ENCODE results near the gene FAM107B.
"Not testable (repeated sequence)": the region's sequence is repeated elsewhere in the genome, so short reads cannot be mapped to it uniquely, and the experiment has no call there.

FAM107B gene

GRCh38 chr10:14635043-14635710 is 139.5 kb downstream of the FAM107B start:
- Mint-ChIP-seq H3K27me3 (no peaks in the 10 kb centered on the region), H3K4me1 (ENCODE audit: low read depth) (peaks cover under 1% of the 10 kb centered on the region), H3K4me3 (no peak overlapping the region), H3K36me3 (no peaks in the 10 kb centered on the region), H3K9me3 (ENCODE audit: low read depth) (no peaks in the 10 kb centered on the region), H3K27ac (no peak overlapping the region)

- H3K27me3 Mint-ChIP-seq; H3K27ac Mint-ChIP-seq; H3K36me3 Mint-ChIP-seq; H3K4me3 Mint-ChIP-seq; H3K4me1 Mint-ChIP-seq (ENCODE audit: low read depth); H3K9me3 Mint-ChIP-seq (ENCODE audit: low read depth): not testable (repeated sequence)
These were observed 140.1 kb downstream of the FAM107B start for GRCh38 chr10:14634572-14634971.

GRCh38 chr10:14625765-14626525 is 148.8 kb downstream of the FAM107B start:
- Mint-ChIP-seq H3K27me3 (no peaks in the 10 kb centered on the region), H3K36me3 (no peaks in the 10 kb centered on the region), H3K9me3 (ENCODE audit: low read depth) (no peaks in the 10 kb centered on the region), H3K27ac (no peak overlapping the region), H3K4me1 (ENCODE audit: low read depth) (peaks cover 7% of the 10 kb centered on the region), H3K4me3 (no peak overlapping the region)

GRCh38 chr10:14625192-14625631 is 149.5 kb downstream of the FAM107B start:
- Mint-ChIP-seq H3K4me1 (ENCODE audit: low read depth) (peaks cover 7% of the 10 kb centered on the region), H3K27me3 (no peaks in the 10 kb centered on the region), H3K4me3 (no peak overlapping the region), H3K9me3 (ENCODE audit: low read depth) (no peaks in the 10 kb centered on the region), H3K27ac (no peak overlapping the region), H3K36me3 (no peaks in the 10 kb centered on the region)

- H3K4me3 Mint-ChIP-seq = no peak overlapping the region
- H3K36me3 Mint-ChIP-seq = no peaks in the 10 kb centered on the region
- no peaks in the 10 kb centered on the region for H3K27me3 Mint-ChIP-seq
- H3K4me1 Mint-ChIP-seq (ENCODE audit: low read depth) = peaks cover 2% of the 10 kb centered on the region
- no peak overlapping the region for H3K27ac Mint-ChIP-seq
- H3K9me3 Mint-ChIP-seq (ENCODE audit: low read depth) = no peaks in the 10 kb centered on the region
These were observed 150.1 kb downstream of the FAM107B start for GRCh38 chr10:14624600-14624999.

- Mint-ChIP-seq H3K27ac (no peak overlapping the region), H3K9me3 (ENCODE audit: low read depth) (no peaks in the 10 kb centered on the region), H3K36me3 (no peaks in the 10 kb centered on the region), H3K27me3 (no peaks in the 10 kb centered on the region), H3K4me3 (no peak overlapping the region), H3K4me1 (ENCODE audit: low read depth) (peaks cover 2% of the 10 kb centered on the region)
These were observed 150.8 kb downstream of the FAM107B start for GRCh38 chr10:14623931-14624330.

- H3K9me3 Mint-ChIP-seq (ENCODE audit: low read depth) = no peaks in the 10 kb centered on the region
- H3K27me3 Mint-ChIP-seq = no peaks in the 10 kb centered on the region
- peaks cover 24% of the 10 kb centered on the region for H3K4me1 Mint-ChIP-seq (ENCODE audit: low read depth)
- H3K36me3 Mint-ChIP-seq = no peaks in the 10 kb centered on the region
- no peak overlapping the region for H3K4me3 Mint-ChIP-seq
- no peak overlapping the region for H3K27ac Mint-ChIP-seq
These were observed 153.7 kb downstream of the FAM107B start for GRCh38 chr10:14621037-14621436.

GRCh38 chr10:14618674-14619073 is 156.0 kb downstream of the FAM107B start:
- peaks cover 24% of the 10 kb centered on the region for H3K4me1 Mint-ChIP-seq (ENCODE audit: low read depth)
- H3K4me3 Mint-ChIP-seq = no peak overlapping the region
- H3K9me3 Mint-ChIP-seq (ENCODE audit: low read depth) = no peaks in the 10 kb centered on the region
- no peaks in the 10 kb centered on the region for H3K27me3 Mint-ChIP-seq
- H3K27ac Mint-ChIP-seq = no peak overlapping the region
- no peaks in the 10 kb centered on the region for H3K36me3 Mint-ChIP-seq

GRCh38 chr10:14617852-14618251 is 156.8 kb downstream of the FAM107B start:
- Mint-ChIP-seq H3K4me1 (ENCODE audit: low read depth) (peaks cover 24% of the 10 kb centered on the region), H3K4me3 (no peak overlapping the region), H3K9me3 (ENCODE audit: low read depth) (no peaks in the 10 kb centered on the region), H3K27ac (peak overlapping the region; percentile 5), H3K27me3 (no peaks in the 10 kb centered on the region), H3K36me3 (no peaks in the 10 kb centered on the region)

- H3K27ac Mint-ChIP-seq = peak overlapping the region; percentile 81
- H3K4me1 Mint-ChIP-seq (ENCODE audit: low read depth) = peaks cover 24% of the 10 kb centered on the region
- H3K4me3 Mint-ChIP-seq = peak overlapping the region; percentile 52
- H3K9me3 Mint-ChIP-seq (ENCODE audit: low read depth) = no peaks in the 10 kb centered on the region
- no peaks in the 10 kb centered on the region for H3K36me3 Mint-ChIP-seq
- no peaks in the 10 kb centered on the region for H3K27me3 Mint-ChIP-seq
These were observed 157.6 kb downstream of the FAM107B start for GRCh38 chr10:14616955-14617730.

- H3K36me3 Mint-ChIP-seq = no peaks in the 10 kb centered on the region
- peaks cover 24% of the 10 kb centered on the region for H3K4me1 Mint-ChIP-seq (ENCODE audit: low read depth)
- no peak overlapping the region for H3K4me3 Mint-ChIP-seq
- peak overlapping the region; percentile 81 for H3K27ac Mint-ChIP-seq
- H3K27me3 Mint-ChIP-seq = no peaks in the 10 kb centered on the region
- no peaks in the 10 kb centered on the region for H3K9me3 Mint-ChIP-seq (ENCODE audit: low read depth)
These were observed 158.2 kb downstream of the FAM107B start for GRCh38 chr10:14616465-14616864.

GRCh38 chr10:14613588-14613920 is 161.1 kb downstream of the FAM107B start:
- Mint-ChIP-seq H3K9me3 (ENCODE audit: low read depth) (no peaks in the 10 kb centered on the region), H3K27me3 (no peaks in the 10 kb centered on the region), H3K27ac (no peak overlapping the region), H3K36me3 (no peaks in the 10 kb centered on the region), H3K4me1 (ENCODE audit: low read depth) (peaks cover 26% of the 10 kb centered on the region), H3K4me3 (no peak overlapping the region)

GRCh38 chr10:14612873-14613587 is 161.7 kb downstream of the FAM107B start:
- Mint-ChIP-seq H3K27me3 (no peaks in the 10 kb centered on the region), H3K4me3 (no peak overlapping the region), H3K9me3 (ENCODE audit: low read depth) (no peaks in the 10 kb centered on the region)

GRCh38 chr10:14611968-14612693 is 162.6 kb downstream of the FAM107B start:
- no peak overlapping the region for H3K27ac Mint-ChIP-seq
- no peaks in the 10 kb centered on the region for H3K9me3 Mint-ChIP-seq (ENCODE audit: low read depth)
- H3K4me1 Mint-ChIP-seq (ENCODE audit: low read depth) = peaks cover 26% of the 10 kb centered on the region
- no peaks in the 10 kb centered on the region for H3K36me3 Mint-ChIP-seq
- H3K27me3 Mint-ChIP-seq = no peaks in the 10 kb centered on the region
- no peak overlapping the region for H3K4me3 Mint-ChIP-seq

More at GRCh38 chr10:14612873-14613587, 161.7 kb downstream of the FAM107B start:
- H3K4me1 Mint-ChIP-seq (ENCODE audit: low read depth) = peaks cover 26% of the 10 kb centered on the region
- H3K36me3 Mint-ChIP-seq = no peaks in the 10 kb centered on the region
- H3K27ac Mint-ChIP-seq = no peak overlapping the region

All from activated naive CD8-positive, alpha-beta T cell (primary cell).